Fibroblast of pulmonary artery (primary cell): ENCODE results near the gene NFKBIZ.
"Not testable (repeated sequence)": the region's sequence is repeated elsewhere in the genome, so short reads cannot be mapped to it uniquely, and the experiment has no call there.

Experiments used
- DNase-seq: peaks from one replicate; pipeline ENCODE4 v3.0.0-alpha.2; 2010; ENCODE audit warnings: low read depth
- H3K4me3 ChIP-seq: replicated peaks from 2 replicates; pipeline ENCODE4 v1.5.1; 2011; ENCODE audit warnings: low read depth, mild to moderate bottlenecking, control low read depth, low read length, moderate library complexity
- CTCF ChIP-seq: IDR thresholded peaks from 2 replicates; pipeline ENCODE4 v1.5.1; 2011; ENCODE audit warnings: mild to moderate bottlenecking, control low read depth, low read length, inconsistent platforms; ENCODE audit errors: missing control alignments

The NFKBIZ gene

GRCh38 chr3:101900316-101900715 lies 51.0 kb downstream of the NFKBIZ start:
- no peak for DNase-seq
- TF ChIP-seq CTCF: no peak

GRCh38 chr3:101900736-101901135 lies 51.4 kb downstream of the NFKBIZ start:
- DNase-seq: no peak
- H3K4me3 ChIP-seq: no peak overlapping the region
- no peak for TF ChIP-seq CTCF

More at GRCh38 chr3:101900316-101900715, 51.0 kb downstream of the NFKBIZ start:
- H3K4me3 ChIP-seq: no peak overlapping the region

- no peak for TF ChIP-seq CTCF
- DNase-seq: peak; percentile 96
- no peak overlapping the region for H3K4me3 ChIP-seq
These were observed 52.7 kb downstream of the NFKBIZ start for GRCh38 chr3:101902041-101902440.

GRCh38 chr3:101903451-101903871 lies 54.1 kb downstream of the NFKBIZ start:
- no peak for TF ChIP-seq CTCF
- DNase-seq: peak; percentile 39
- no peak overlapping the region for H3K4me3 ChIP-seq

GRCh38 chr3:101905573-101905972 lies 56.3 kb downstream of the NFKBIZ start:
- H3K4me3 ChIP-seq: not testable (repeated sequence)

More at GRCh38 chr3:101905573-101905972, 56.3 kb downstream of the NFKBIZ start:
- not testable (repeated sequence) for DNase-seq
